ENCODE data around the gene NAP1L4.

Gene NAP1L4

DNA sequence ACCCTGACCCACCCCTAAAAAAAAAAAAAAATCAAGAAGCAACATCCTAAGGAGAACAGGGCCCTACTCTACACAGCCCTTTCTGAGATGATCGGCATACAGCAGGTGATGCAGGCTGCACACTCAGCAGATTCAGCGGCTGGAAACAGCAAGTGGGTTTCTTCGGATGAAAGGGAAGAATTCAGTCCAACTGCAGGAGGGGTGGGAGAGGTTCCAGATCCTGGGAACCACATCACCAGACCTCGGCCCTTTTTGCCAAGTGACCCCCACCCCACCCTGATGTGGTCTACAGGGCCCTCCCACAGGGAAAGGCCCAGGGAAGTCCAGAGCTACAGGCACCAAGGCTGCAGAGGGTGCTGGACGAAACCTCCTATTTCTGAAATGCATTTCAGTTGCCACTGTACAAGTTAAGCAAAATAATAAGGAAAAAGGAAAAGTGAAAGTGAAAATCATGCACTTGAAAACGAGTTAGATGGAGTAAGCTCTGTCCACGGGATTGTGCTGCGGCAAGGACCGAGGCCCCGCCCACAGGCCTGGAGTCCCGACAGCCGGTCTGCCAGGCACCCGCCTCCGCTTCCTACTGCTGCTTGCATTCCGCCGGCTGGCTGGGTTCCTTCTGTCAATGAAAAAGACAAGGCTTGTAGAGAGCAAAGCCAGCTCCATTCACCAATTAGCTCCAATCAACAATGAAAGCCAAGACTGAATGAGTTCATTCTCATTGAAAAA is 46.9 kb downstream of the NAP1L4 start:
- H3K4me3 Mint-ChIP-seq, result peak overlapping the region in 2 of 3 experiments; percentile 13 to 61
- H3K9me3 Mint-ChIP-seq, result no peaks in the 10 kb centered on the region
- TF ChIP-seq, protein P1, sequence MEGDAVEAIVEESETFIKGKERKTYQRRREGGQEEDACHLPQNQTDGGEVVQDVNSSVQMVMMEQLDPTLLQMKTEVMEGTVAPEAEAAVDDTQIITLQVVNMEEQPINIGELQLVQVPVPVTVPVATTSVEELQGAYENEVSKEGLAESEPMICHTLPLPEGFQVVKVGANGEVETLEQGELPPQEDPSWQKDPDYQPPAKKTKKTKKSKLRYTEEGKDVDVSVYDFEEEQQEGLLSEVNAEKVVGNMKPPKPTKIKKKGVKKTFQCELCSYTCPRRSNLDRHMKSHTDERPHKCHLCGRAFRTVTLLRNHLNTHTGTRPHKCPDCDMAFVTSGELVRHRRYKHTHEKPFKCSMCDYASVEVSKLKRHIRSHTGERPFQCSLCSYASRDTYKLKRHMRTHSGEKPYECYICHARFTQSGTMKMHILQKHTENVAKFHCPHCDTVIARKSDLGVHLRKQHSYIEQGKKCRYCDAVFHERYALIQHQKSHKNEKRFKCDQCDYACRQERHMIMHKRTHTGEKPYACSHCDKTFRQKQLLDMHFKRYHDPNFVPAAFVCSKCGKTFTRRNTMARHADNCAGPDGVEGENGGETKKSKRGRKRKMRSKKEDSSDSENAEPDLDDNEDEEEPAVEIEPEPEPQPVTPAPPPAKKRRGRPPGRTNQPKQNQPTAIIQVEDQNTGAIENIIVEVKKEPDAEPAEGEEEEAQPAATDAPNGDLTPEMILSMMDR (IDR thresholded peaks at IDR 0.05; ENCODE audit: unreplicated experiment in 3 of 3), result no peak
- H3K27me3 Mint-ChIP-seq (ENCODE audit: low read depth), result no peaks in the 10 kb centered on the region
- H3K36me3 Mint-ChIP-seq (ENCODE audit: low read depth), result peaks cover 46% of the 10 kb centered on the region
- peaks cover 30% of the 10 kb centered on the region for H3K4me1 Mint-ChIP-seq
- H3K27ac Mint-ChIP-seq, result peak overlapping the region; percentile 49 to 80 (median 58)

DNA sequence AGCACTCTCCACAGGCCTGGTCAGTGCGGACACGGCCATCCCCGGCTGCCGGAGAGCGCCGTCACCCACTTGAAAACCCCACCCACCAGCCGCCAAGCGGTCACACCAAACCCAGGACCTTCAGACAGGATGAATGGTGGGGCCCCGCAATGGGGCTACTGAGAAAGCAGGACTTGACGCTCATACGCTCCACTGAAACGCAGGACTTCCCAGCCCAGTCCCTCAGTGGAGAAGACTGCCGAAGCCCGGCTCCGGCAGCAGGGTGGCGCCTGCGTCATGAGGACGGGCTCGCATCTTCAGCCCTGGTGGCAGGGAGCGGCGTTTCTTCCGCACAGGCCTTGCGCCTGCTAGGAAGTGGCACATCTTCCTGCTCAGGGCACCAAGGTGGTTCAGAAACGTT is 47.6 kb downstream of the NAP1L4 start:
- TF ChIP-seq, protein P1 (IDR thresholded peaks at IDR 0.05; ENCODE audit: unreplicated experiment in 3 of 3), result no peak
- Mint-ChIP-seq H3K27me3 (ENCODE audit: low read depth) (peaks cover 5% of the 10 kb centered on the region), H3K4me3 (peak overlapping the region in 1 of 3 experiments; percentile 13), H3K4me1 (peaks cover 30% of the 10 kb centered on the region), H3K9me3 (peaks cover 4% of the 10 kb centered on the region), H3K27ac (peak overlapping the region in 1 of 3 experiments; percentile 58), H3K36me3 (ENCODE audit: low read depth) (peaks cover 44% of the 10 kb centered on the region)

DNA sequence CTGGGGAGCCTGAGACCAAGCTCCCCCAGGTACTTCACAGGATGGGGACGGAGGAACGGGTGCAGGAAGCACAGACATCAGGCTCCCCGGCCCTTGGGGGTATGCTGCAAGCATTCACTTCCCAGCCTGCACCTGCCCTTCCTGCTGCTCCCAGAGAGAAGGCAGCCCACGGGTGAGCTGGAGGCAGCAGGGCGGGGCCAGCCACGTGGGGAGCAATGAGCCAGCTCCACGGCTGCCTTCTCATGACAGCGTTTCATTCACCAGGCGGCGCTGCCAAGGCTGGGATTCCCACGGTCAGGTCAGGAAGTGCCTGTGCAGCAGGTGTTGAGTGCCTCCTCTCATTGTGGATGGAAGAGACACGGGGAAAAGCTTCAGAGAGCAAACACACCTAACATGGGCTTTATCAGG is 48.4 kb downstream of the NAP1L4 start:
- Mint-ChIP-seq H3K9me3 (peaks cover 11% of the 10 kb centered on the region), H3K4me1 (peaks cover 30% of the 10 kb centered on the region), H3K36me3 (ENCODE audit: low read depth) (peaks cover 42% of the 10 kb centered on the region), H3K27me3 (ENCODE audit: low read depth) (peaks cover 5% of the 10 kb centered on the region), H3K4me3 (no peak overlapping the region), H3K27ac (no peak overlapping the region)
- TF ChIP-seq, protein P1 (IDR thresholded peaks at IDR 0.05; ENCODE audit: unreplicated experiment in 3 of 3), result no peak

DNA sequence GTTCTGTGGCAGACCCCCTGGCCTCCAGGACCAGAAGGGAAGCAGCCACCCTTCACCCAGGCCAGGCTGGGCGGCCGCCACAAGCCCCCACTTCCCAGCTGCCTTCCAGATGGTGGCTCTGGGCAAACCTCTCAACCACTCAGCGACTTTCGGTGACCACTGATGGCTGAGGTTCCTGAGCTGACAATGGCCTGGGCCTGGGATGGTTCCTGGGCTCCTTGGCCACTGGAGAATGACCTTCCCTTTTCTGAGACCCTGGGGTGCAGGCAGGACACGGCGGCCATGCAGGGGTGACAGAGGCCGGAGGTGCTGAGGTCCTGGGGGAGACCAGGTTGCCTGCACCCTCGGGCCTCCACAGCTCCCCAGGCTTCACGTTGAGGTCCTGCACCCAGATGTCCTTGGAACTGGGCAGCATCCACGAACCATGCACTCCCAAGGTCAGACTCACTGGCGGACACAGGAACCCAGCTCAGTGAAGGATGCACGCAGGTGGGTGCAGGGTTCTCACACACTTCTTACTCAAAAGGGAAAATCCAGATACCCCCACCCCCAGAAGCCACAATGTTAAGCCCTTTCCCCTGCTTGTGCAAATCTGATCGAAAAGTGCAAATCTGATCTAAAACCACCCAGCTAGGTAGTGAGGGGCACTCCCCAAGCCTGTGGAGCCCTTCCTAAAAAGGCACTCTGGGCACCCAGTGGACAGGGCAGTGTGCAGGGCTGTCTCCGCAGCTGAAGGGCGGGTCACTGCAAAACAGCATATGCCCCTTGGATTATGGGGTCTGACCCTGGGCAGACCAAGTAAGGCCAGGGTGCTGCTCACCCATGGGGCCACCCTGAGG is 49.0 kb downstream of the NAP1L4 start:
- no peak overlapping the region for H3K27ac Mint-ChIP-seq
- TF ChIP-seq, protein P1 (IDR thresholded peaks at IDR 0.05; ENCODE audit: unreplicated experiment in 3 of 3), result no peak
- peaks cover 17% of the 10 kb centered on the region for H3K9me3 Mint-ChIP-seq
- H3K27me3 Mint-ChIP-seq (ENCODE audit: low read depth), result peaks cover 5% of the 10 kb centered on the region
- no peak overlapping the region for H3K4me3 Mint-ChIP-seq
- peaks cover 30% of the 10 kb centered on the region for H3K4me1 Mint-ChIP-seq
- H3K36me3 Mint-ChIP-seq (ENCODE audit: low read depth), result peaks cover 44% of the 10 kb centered on the region

DNA sequence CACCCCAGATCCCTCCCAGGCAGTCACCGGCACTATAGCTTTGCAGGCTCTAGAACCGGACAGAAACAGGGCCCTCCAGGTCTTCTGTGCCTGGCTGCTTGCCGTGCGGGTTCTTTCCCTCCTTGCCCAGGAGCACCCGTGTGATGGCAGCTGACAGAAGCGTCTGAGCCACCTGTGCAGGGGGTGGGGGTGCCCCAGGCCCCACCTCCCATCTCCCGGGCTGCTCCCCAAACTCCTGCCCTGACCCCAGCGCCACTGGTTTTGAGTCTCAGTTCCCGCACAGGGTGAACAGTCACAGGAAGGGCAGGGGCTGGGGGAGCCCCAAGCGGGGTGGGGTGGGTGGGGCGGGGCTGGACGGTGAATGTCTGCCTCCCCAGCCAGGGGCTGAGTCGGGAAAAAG is 49.7 kb downstream of the NAP1L4 start:
- Mint-ChIP-seq H3K36me3 (ENCODE audit: low read depth) (peaks cover 44% of the 10 kb centered on the region), H3K4me3 (no peak overlapping the region), H3K27me3 (ENCODE audit: low read depth) (peaks cover 11% of the 10 kb centered on the region), H3K9me3 (peaks cover 23% of the 10 kb centered on the region), H3K27ac (no peak overlapping the region), H3K4me1 (peaks cover 26% of the 10 kb centered on the region)
- TF ChIP-seq, protein P1 (IDR thresholded peaks at IDR 0.05; ENCODE audit: unreplicated experiment in 3 of 3), result no peak
